ENCODE measurements around the gene BUD31.
A peak's percentile ranks its signal among the peaks of the same experiment; 100 is the strongest.

BUD31 gene

DNA sequence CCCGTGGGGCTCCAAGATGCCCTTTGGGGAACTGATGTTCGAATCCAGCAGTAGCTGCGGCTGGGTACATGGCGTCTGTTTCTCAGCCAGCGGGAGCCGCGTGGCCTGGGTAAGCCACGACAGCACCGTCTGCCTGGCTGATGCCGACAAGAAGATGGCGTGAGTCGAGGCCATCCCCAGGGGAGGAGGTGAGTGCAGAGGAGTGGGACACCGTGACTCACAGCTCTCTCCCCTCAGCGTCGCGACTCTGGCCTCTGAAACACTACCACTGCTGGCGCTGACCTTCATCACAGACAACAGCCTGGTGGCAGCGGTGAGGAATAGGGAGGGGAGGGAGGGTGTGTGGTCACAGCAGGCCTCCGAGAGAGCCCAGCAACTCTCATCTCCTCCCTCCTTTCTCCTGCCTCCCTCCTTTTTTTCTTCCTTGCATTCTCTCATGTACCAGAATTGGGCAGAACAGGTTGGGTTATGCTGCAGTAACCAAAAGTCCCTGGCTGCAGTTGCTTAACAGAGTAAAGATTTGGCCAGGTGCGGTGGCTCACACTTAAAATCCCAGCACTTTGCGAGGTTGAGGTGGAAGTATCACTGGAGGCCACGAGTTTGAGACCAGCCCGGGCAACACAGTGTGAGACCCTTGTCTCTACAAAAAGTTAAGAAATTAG, 17.7 kb upstream of the BUD31 start:
- no peak overlapping the region for H4K5ac ChIP-seq (ENCODE audit: low read length)
- H3K23ac ChIP-seq (ENCODE audit: low read length) = no peak overlapping the region
- H2BK15ac ChIP-seq (replicated peaks; ENCODE audit: low read depth) = no peak overlapping the region
- no peak overlapping the region for H2AK5ac ChIP-seq (ENCODE audit: low read length)
- H3K56ac ChIP-seq (ENCODE audit: low read length) = no peak overlapping the region
- H3K18ac ChIP-seq (ENCODE audit: low read length) = no peak overlapping the region
- H3K79me1 ChIP-seq (ENCODE audit: low read length) = no peaks in the 10 kb centered on the region
- H3K36me3 ChIP-seq (ENCODE audit: control insufficient read depth, insufficient read depth, low read length) = peaks cover 2% of the 10 kb centered on the region
- no peak overlapping the region for H2BK5ac ChIP-seq (ENCODE audit: low read length)
- no peak overlapping the region for H3K9ac ChIP-seq (ENCODE audit: low read length)
- DNase-seq = no peak
- no peaks in the 10 kb centered on the region for H3K79me2 ChIP-seq (ENCODE audit: control insufficient read depth, insufficient read depth, low read length)
- no peak overlapping the region for H3K4ac ChIP-seq (ENCODE audit: low read depth, low read length)
- no CpG with 5 or more reads among the region's 23 CpGs for WGBS (ENCODE audit: extremely low coverage, insufficient coverage, low lambda C conversion rate)
- H3K27ac ChIP-seq (ENCODE audit: low read depth, low read length) = no peak overlapping the region
- H3K27me3 ChIP-seq (ENCODE audit: insufficient read depth, low read length, poor library complexity) = no peaks in the 10 kb centered on the region
- no peaks in the 10 kb centered on the region for H3K4me1 ChIP-seq (ENCODE audit: control insufficient read depth, low read depth, low read length)
- no peak overlapping the region for H2BK120ac ChIP-seq (ENCODE audit: low read depth, low read length)
- no peak overlapping the region for H3K4me2 ChIP-seq (ENCODE audit: low read length)
- no peak overlapping the region for H3K4me3 ChIP-seq (ENCODE audit: low read length)
- no peak overlapping the region for H4K8ac ChIP-seq (ENCODE audit: low read depth, low read length)

DNA sequence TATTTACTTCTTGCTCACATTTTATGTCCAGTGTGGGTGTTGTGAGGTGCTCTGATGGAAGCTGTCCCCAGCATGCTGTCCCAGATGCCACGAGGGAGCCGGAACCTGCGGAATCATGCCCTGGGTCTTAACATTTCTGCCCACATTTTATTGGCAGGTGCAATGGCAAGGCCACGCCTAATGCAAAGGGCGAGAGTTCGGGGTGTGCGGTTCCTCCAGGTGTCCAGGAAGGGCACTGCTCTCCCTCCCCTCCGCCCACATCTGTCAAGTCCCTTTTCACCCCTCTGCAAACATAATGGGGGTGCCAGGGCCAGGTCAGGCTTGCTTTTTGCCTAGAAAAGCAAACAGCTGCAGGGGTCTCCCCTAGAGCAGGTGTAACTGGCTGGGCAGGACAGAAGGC, 16.7 kb upstream of the BUD31 start:
- Histone ChIP-seq H3K9ac (ENCODE audit: low read length) (peak overlapping the region; percentile 85), H4K5ac (ENCODE audit: low read length) (no peak overlapping the region), H3K27ac (ENCODE audit: low read depth, low read length) (no peak overlapping the region), H2BK120ac (ENCODE audit: low read depth, low read length) (no peak overlapping the region), H3K79me2 (ENCODE audit: control insufficient read depth, insufficient read depth, low read length) (no peaks in the 10 kb centered on the region), H3K56ac (ENCODE audit: low read length) (no peak overlapping the region), H3K36me3 (ENCODE audit: control insufficient read depth, insufficient read depth, low read length) (peaks cover 4% of the 10 kb centered on the region), H3K4ac (ENCODE audit: low read depth, low read length) (no peak overlapping the region), H2BK5ac (ENCODE audit: low read length) (no peak overlapping the region), H3K27me3 (ENCODE audit: insufficient read depth, low read length, poor library complexity) (no peaks in the 10 kb centered on the region), H3K79me1 (ENCODE audit: low read length) (no peaks in the 10 kb centered on the region), H2BK15ac (replicated peaks; ENCODE audit: low read depth) (no peak overlapping the region), H3K23ac (ENCODE audit: low read length) (no peak overlapping the region), H2AK5ac (ENCODE audit: low read length) (no peak overlapping the region), H3K18ac (ENCODE audit: low read length) (no peak overlapping the region), H3K4me3 (ENCODE audit: low read length) (no peak overlapping the region), H3K4me1 (ENCODE audit: control insufficient read depth, low read depth, low read length) (no peaks in the 10 kb centered on the region), H3K4me2 (ENCODE audit: low read length) (peak overlapping the region; percentile 84), H4K8ac (ENCODE audit: low read depth, low read length) (no peak overlapping the region)
- no peak for DNase-seq
- WGBS (ENCODE audit: extremely low coverage, insufficient coverage, low lambda C conversion rate) = no CpG with 5 or more reads among the region's 8 CpGs

DNA sequence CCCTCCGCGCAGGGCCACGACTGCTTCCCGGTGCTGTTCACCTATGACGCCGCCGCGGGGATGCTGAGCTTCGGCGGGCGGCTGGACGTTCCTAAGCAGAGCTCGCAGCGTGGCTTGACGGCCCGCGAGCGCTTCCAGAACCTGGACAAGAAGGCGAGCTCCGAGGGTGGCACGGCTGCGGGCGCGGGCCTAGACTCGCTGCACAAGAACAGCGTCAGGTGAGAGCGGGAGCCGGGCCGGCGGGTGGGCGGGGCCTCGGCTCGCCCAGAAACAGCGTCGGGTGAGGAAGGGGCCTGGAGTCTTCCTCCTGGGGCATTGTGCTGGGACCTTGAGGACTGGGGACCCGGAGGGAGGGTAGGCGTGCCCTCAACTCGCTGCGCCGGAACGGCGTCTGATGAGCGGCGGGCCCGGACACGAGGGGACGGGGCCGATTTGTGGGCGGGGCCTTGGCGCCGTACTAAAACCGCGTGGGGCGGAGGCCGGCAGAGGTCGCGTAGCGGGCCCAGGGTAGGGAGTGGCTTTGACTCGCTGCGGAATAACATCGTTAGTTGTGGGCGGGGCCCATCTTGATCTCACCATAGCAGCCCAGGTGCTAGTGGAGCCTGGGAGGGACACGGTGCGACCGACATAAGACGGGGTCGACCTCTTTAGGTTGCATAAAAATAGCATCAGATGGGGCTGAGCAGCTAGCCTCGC, 16.0 kb upstream of the BUD31 start:
- H3K4ac ChIP-seq (ENCODE audit: low read depth, low read length) = no peak overlapping the region
- H3K9ac ChIP-seq (ENCODE audit: low read length) = peak overlapping the region; percentile 85
- no peak overlapping the region for H2BK120ac ChIP-seq (ENCODE audit: low read depth, low read length)
- H3K18ac ChIP-seq (ENCODE audit: low read length) = no peak overlapping the region
- no peak overlapping the region for H3K23ac ChIP-seq (ENCODE audit: low read length)
- peak; percentile 94 for DNase-seq
- peak overlapping the region; percentile 78 for H2BK5ac ChIP-seq (ENCODE audit: low read length)
- no peak overlapping the region for H2BK15ac ChIP-seq (replicated peaks; ENCODE audit: low read depth)
- no peaks in the 10 kb centered on the region for H3K79me2 ChIP-seq (ENCODE audit: control insufficient read depth, insufficient read depth, low read length)
- no peak overlapping the region for H4K8ac ChIP-seq (ENCODE audit: low read depth, low read length)
- H3K27ac ChIP-seq (ENCODE audit: low read depth, low read length) = peak overlapping the region; percentile 85
- H3K79me1 ChIP-seq (ENCODE audit: low read length) = no peaks in the 10 kb centered on the region
- no peak overlapping the region for H4K5ac ChIP-seq (ENCODE audit: low read length)
- no peaks in the 10 kb centered on the region for H3K4me1 ChIP-seq (ENCODE audit: control insufficient read depth, low read depth, low read length)
- peak overlapping the region; percentile 64 for H3K4me3 ChIP-seq (ENCODE audit: low read length)
- no CpG with 5 or more reads among the region's 68 CpGs for WGBS (ENCODE audit: extremely low coverage, insufficient coverage, low lambda C conversion rate)
- H3K56ac ChIP-seq (ENCODE audit: low read length) = peak overlapping the region; percentile 94
- peaks cover 10% of the 10 kb centered on the region for H3K36me3 ChIP-seq (ENCODE audit: control insufficient read depth, insufficient read depth, low read length)
- H2AK5ac ChIP-seq (ENCODE audit: low read length) = no peak overlapping the region
- H3K4me2 ChIP-seq (ENCODE audit: low read length) = peak overlapping the region; percentile 84
- H3K27me3 ChIP-seq (ENCODE audit: insufficient read depth, low read length, poor library complexity) = no peaks in the 10 kb centered on the region

DNA sequence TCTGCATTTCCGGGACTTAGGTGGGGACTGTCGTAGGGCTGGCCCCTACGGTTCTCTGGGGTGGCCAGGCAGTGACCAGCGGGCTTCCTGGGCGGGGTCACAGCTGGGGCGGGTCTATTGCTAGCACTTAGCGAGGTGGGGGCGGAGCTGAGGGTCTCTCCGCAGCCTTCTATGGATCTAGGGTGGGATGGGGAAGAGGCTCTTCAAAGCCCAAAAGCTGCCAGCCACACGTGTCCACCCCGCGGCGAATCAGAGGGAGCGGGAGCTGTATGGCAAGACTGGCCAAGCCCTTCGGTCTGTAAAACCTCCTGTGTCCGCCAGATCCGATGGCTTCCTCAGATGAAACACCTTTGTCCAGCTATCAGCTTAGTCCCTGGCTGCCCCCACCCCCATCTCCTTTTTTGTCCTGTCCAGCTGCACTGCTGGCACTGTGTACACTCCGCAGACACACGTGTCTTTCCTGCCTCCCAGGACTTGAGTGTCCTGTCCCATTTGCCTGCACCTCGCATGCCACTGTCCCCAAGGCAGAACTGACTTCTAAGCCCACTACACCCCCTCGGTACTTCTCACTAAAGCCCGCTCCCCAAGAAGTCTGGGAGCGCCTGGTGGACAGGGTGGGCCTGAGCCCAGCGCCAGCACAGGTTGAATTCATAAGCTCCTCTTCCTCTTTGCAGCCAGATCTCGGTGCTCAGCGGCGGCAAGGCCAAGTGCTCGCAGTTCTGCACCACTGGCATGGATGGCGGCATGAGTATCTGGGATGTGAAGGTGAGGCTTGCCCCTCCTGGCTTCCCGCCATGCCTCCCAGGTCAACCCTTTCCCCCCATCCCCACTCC, 15.2 kb upstream of the BUD31 start:
- Histone ChIP-seq H3K56ac (ENCODE audit: low read length) (peak overlapping the region; percentile 94), H3K79me2 (ENCODE audit: control insufficient read depth, insufficient read depth, low read length) (no peaks in the 10 kb centered on the region), H3K4me3 (ENCODE audit: low read length) (peak overlapping the region; percentile 64), H3K4me2 (ENCODE audit: low read length) (peak overlapping the region; percentile 84), H3K27ac (ENCODE audit: low read depth, low read length) (peak overlapping the region; percentile 85), H2BK120ac (ENCODE audit: low read depth, low read length) (no peak overlapping the region), H3K4ac (ENCODE audit: low read depth, low read length) (no peak overlapping the region), H2AK5ac (ENCODE audit: low read length) (no peak overlapping the region), H2BK5ac (ENCODE audit: low read length) (peak overlapping the region; percentile 78), H2BK15ac (replicated peaks; ENCODE audit: low read depth) (no peak overlapping the region), H3K79me1 (ENCODE audit: low read length) (no peaks in the 10 kb centered on the region), H3K4me1 (ENCODE audit: control insufficient read depth, low read depth, low read length) (no peaks in the 10 kb centered on the region), H3K18ac (ENCODE audit: low read length) (no peak overlapping the region), H4K8ac (ENCODE audit: low read depth, low read length) (no peak overlapping the region), H4K5ac (ENCODE audit: low read length) (no peak overlapping the region), H3K36me3 (ENCODE audit: control insufficient read depth, insufficient read depth, low read length) (peaks cover 12% of the 10 kb centered on the region), H3K27me3 (ENCODE audit: insufficient read depth, low read length, poor library complexity) (no peaks in the 10 kb centered on the region), H3K9ac (ENCODE audit: low read length) (peak overlapping the region; percentile 85), H3K23ac (ENCODE audit: low read length) (no peak overlapping the region)
- WGBS (ENCODE audit: extremely low coverage, insufficient coverage, low lambda C conversion rate) = no CpG with 5 or more reads among the region's 30 CpGs
- peak; percentile 93 for DNase-seq

DNA sequence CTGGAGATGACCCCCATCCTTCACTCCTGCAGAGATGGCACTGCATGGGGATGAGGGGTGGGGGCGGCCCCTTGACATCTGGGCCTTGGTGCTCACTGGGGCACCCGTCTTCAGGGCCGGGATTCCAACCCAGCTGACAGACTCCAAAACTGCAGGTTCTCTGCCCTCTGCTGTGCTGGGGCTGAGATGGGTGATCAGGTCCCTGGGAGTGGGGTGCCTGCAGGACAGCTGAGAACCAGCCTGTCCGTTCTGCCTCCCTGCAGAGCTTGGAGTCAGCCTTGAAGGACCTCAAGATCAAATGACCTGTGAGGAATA, 14.6 kb upstream of the BUD31 start:
- Histone ChIP-seq H4K8ac (ENCODE audit: low read depth, low read length) (no peak overlapping the region), H3K4me1 (ENCODE audit: control insufficient read depth, low read depth, low read length) (no peaks in the 10 kb centered on the region), H3K79me2 (ENCODE audit: control insufficient read depth, insufficient read depth, low read length) (no peaks in the 10 kb centered on the region), H3K4ac (ENCODE audit: low read depth, low read length) (no peak overlapping the region), H3K23ac (ENCODE audit: low read length) (no peak overlapping the region), H3K56ac (ENCODE audit: low read length) (no peak overlapping the region), H3K9ac (ENCODE audit: low read length) (no peak overlapping the region), H3K18ac (ENCODE audit: low read length) (no peak overlapping the region), H2BK15ac (replicated peaks; ENCODE audit: low read depth) (no peak overlapping the region), H2BK120ac (ENCODE audit: low read depth, low read length) (no peak overlapping the region), H3K27me3 (ENCODE audit: insufficient read depth, low read length, poor library complexity) (no peaks in the 10 kb centered on the region), H3K27ac (ENCODE audit: low read depth, low read length) (no peak overlapping the region), H3K36me3 (ENCODE audit: control insufficient read depth, insufficient read depth, low read length) (peaks cover 15% of the 10 kb centered on the region), H3K4me2 (ENCODE audit: low read length) (no peak overlapping the region), H2BK5ac (ENCODE audit: low read length) (no peak overlapping the region), H4K5ac (ENCODE audit: low read length) (no peak overlapping the region), H3K79me1 (ENCODE audit: low read length) (no peaks in the 10 kb centered on the region), H3K4me3 (ENCODE audit: low read length) (no peak overlapping the region), H2AK5ac (ENCODE audit: low read length) (no peak overlapping the region)
- DNase-seq = no peak
- no CpG with 5 or more reads among the region's 4 CpGs for WGBS (ENCODE audit: extremely low coverage, insufficient coverage, low lambda C conversion rate)

Data from mesendoderm (in vitro differentiated cells).